Dendritic cell treated with granulocyte-macrophage colony-stimulating factor and Interleukin-4, amounts not matched to agents 40 ng/mL and 50 ng/mL, for 4 days (primary cell): ENCODE measurements around the gene HTR3A.
A peak's percentile ranks its signal among the peaks of the same experiment; 100 is the strongest.

Experiments used
- H3K27ac Mint-ChIP-seq: one replicate; pipeline ENCODE4 v1.8.0; 2022; ENCODE audit warnings: mild to moderate bottlenecking, mixed read lengths
- H3K27me3 Mint-ChIP-seq: one replicate; pipeline ENCODE4 v1.8.0; 2022; ENCODE audit warnings: mild to moderate bottlenecking, mixed read lengths
- H3K36me3 Mint-ChIP-seq: one replicate; pipeline ENCODE4 v1.8.0; 2022; ENCODE audit warnings: low read depth, mixed read lengths
- H3K4me1 Mint-ChIP-seq: one replicate; pipeline ENCODE4 v1.8.0; 2022; ENCODE audit warnings: low read depth, mixed read lengths
- H3K4me3 Mint-ChIP-seq: one replicate; pipeline ENCODE4 v1.8.0; 2022; ENCODE audit warnings: mild to moderate bottlenecking, moderate library complexity, mixed read lengths
- H3K9me3 Mint-ChIP-seq: one replicate; pipeline ENCODE4 v1.8.0; 2022; ENCODE audit warnings: mixed read lengths
- intact Hi-C: fragments of 100-400 bp; cut with micrococcal nuclease; formaldehyde crosslinking; loops from one replicate; pipeline ENCODE4 v1.15.0; 2022

Gene HTR3A

DNA sequence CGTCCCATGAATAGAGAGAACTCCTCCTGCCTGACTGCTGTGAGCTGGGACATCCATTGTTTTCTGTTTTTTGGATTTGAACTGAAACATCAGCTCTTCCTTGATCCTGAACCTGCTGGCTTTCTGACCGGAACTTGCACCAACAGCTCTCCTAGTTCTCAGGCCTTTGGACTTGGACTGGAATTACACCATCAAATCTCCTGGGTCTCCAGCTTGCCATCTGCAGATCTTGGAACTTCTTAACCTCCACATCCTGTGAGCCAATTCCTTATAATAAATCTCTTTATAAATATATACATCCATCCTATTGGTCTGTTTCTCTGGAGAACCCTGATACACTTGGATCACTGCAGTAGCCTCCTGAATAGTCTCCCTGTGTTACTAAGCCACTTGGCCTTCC is 42.1 kb downstream of the HTR3A start:
- Mint-ChIP-seq H3K9me3 (no peaks in the 10 kb centered on the region), H3K4me3 (no peak overlapping the region), H3K27me3 (peaks cover 2% of the 10 kb centered on the region), H3K4me1 (no peaks in the 10 kb centered on the region), H3K27ac (no peak overlapping the region), H3K36me3 (no peaks in the 10 kb centered on the region)
- intact Hi-C loops: no loop called here

DNA sequence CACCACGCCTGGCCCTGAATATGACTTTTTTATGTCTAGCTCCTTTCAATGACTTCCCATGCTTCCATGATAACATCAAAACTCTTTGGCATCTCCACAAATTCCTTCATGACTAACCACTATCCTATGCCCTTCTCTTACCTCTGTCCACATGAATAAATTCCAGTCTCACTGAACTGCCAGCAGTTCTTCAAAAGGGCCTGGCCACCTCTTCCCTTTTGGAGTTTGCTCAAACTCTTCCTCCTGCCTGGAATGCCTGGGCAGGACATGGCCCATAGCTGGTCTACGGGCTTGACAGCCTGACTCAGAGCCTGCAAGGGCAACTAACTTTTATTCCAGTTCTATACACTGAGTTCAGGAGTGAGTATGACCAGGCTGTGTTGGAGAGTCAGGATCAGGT is 42.8 kb downstream of the HTR3A start:
- Mint-ChIP-seq H3K27ac (no peak overlapping the region), H3K9me3 (no peaks in the 10 kb centered on the region), H3K4me3 (no peak overlapping the region), H3K27me3 (no peaks in the 10 kb centered on the region), H3K4me1 (no peaks in the 10 kb centered on the region), H3K36me3 (no peaks in the 10 kb centered on the region)
- intact Hi-C loops: no loop called here

DNA sequence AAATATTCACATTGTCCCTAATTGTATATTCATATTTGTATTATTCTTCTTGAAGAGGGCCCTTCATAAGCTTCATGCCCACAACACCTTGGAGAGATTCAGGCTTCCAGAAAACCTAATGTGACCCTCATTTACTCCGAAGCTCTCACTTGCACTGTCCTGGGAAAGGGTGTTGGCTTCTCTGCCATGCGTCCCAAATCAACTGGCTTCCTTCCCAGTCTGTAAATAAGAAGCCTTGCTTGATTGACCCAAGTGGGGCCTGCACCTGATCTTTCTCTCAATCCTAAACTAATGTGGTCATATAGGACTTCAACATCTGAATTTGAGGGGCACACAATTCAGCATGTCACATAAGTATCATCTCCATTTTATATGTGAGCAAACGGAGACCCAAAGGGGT is 44.1 kb downstream of the HTR3A start:
- Mint-ChIP-seq H3K4me1 (no peaks in the 10 kb centered on the region), H3K27ac (no peak overlapping the region), H3K9me3 (no peaks in the 10 kb centered on the region), H3K4me3 (no peak overlapping the region), H3K27me3 (no peaks in the 10 kb centered on the region), H3K36me3 (no peaks in the 10 kb centered on the region)
- intact Hi-C loops: no loop called here

DNA sequence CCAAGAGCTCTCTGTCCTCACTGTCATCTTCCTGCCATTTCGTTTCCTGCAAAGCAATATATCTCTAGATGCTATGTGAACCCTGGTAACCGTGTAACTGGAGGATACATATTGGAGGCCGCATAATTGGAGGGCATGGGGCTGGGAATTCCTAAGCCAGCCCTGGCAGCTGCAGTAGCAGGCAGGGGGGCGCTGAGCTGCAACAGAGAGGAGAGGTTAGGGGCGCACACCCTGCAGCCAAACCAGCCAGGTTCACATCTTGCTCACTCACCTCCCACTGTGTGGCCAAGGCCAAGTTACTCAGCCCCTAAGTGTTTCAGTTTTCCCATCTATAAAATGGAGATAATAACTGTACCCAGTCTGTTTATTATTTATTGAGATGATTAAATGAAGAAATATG is 44.7 kb downstream of the HTR3A start:
- no peaks in the 10 kb centered on the region for H3K9me3 Mint-ChIP-seq
- H3K4me1 Mint-ChIP-seq: no peaks in the 10 kb centered on the region
- H3K36me3 Mint-ChIP-seq: no peaks in the 10 kb centered on the region
- intact Hi-C loops: no loop called here
- no peak overlapping the region for H3K27ac Mint-ChIP-seq
- no peak overlapping the region for H3K4me3 Mint-ChIP-seq
- H3K27me3 Mint-ChIP-seq: no peaks in the 10 kb centered on the region

DNA sequence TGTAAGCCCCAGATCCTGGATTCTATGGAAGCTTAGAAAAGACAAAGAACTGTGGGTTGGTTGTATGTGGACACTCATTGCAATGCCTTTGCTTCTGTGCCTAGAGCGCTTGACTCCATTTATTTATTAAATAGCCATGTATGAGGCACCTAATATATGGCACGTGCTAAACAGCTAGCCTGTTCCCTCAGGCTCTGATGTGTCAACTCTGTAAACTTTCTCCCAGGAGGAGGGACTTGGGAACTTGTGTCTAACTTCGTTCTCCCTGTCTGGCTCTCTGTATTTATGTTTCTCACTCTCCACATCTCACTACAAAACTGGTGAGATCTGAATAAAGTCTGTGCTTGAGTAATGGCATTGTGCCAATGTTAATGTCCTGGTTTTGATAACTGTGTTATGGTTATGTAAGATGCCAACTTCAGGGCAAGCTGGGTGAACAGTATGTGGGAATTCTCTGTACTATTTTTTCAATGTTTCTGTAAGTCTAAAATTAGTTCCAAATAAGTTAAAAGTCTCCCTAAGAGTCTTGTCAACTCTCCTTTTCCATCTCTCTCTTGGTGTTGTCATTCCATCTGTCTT is 50.5 kb downstream of the HTR3A start:
- peaks cover 3% of the 10 kb centered on the region for H3K27me3 Mint-ChIP-seq
- no peaks in the 10 kb centered on the region for H3K36me3 Mint-ChIP-seq
- intact Hi-C loops: no loop called here
- no peak overlapping the region for H3K4me3 Mint-ChIP-seq
- no peaks in the 10 kb centered on the region for H3K9me3 Mint-ChIP-seq
- H3K4me1 Mint-ChIP-seq: no peaks in the 10 kb centered on the region
- H3K27ac Mint-ChIP-seq: no peak overlapping the region

DNA sequence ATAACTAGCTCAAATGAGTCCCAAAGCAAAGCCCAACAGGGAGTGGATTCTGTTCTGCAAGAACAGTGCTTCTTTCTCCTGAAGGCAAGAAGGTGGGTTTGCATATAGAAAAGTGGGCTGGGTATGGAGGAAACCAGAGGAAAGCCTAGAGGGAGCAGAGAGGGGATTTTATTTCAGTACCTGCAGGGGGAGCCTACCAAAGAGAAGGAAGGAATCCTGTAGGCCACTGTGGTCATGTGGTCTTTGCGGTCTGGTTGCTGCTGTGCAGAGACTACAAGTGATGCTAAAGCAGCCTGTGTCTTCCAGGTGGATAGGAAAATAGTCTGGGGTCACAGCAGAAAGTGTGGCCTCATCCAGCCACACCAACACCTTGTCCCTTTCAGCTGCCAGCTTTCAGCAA is 51.4 kb downstream of the HTR3A start:
- Mint-ChIP-seq H3K9me3 (no peaks in the 10 kb centered on the region), H3K27ac (no peak overlapping the region), H3K4me1 (no peaks in the 10 kb centered on the region), H3K27me3 (peaks cover 3% of the 10 kb centered on the region), H3K4me3 (no peak overlapping the region), H3K36me3 (no peaks in the 10 kb centered on the region)
- intact Hi-C loops: no loop called here

DNA sequence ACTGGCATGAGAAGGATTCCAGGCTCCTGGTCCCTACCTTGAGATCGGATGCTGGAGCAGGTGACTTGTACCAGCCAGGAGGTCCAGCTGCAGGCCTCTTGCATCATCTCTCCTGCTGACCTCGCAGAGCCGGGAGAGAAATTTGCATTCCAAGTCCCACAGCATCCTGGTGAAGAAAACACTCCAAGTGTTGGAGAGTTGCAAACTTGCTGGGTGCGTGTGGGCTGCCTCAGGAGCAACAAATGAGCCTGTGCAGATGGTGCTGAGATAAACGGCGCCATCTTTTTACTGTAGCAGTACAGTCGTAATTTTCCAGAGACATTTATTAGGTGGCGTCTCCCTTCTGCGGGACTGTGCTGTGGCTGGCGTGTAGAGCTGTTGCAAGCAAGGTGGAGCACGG is 52.5 kb downstream of the HTR3A start:
- H3K9me3 Mint-ChIP-seq: no peaks in the 10 kb centered on the region
- intact Hi-C loops: no loop called here
- no peak overlapping the region for H3K27ac Mint-ChIP-seq
- no peaks in the 10 kb centered on the region for H3K36me3 Mint-ChIP-seq
- H3K4me3 Mint-ChIP-seq: no peak overlapping the region
- H3K27me3 Mint-ChIP-seq: peaks cover 3% of the 10 kb centered on the region
- peaks cover 9% of the 10 kb centered on the region for H3K4me1 Mint-ChIP-seq

DNA sequence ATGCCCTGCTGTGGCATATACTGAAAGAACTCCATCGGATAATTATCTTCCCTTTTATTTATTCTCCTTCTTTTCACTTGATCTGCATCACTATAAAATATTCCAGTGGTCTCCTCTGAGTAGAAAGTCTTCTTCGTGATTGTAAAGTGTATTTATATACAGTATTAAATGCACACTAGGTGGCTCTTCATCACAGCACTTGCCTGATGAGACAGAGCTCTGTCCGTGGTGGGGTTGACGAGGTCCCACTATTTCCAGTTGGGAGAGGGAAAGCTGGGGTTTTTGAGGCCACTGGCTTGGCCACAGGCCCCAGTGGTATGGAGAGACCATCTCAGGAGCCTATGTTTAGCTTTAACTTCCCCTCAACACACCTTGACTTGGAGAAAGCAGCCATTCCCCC is 53.0 kb downstream of the HTR3A start:
- intact Hi-C loops: no loop called here
- no peak overlapping the region for H3K4me3 Mint-ChIP-seq
- no peaks in the 10 kb centered on the region for H3K36me3 Mint-ChIP-seq

DNA sequence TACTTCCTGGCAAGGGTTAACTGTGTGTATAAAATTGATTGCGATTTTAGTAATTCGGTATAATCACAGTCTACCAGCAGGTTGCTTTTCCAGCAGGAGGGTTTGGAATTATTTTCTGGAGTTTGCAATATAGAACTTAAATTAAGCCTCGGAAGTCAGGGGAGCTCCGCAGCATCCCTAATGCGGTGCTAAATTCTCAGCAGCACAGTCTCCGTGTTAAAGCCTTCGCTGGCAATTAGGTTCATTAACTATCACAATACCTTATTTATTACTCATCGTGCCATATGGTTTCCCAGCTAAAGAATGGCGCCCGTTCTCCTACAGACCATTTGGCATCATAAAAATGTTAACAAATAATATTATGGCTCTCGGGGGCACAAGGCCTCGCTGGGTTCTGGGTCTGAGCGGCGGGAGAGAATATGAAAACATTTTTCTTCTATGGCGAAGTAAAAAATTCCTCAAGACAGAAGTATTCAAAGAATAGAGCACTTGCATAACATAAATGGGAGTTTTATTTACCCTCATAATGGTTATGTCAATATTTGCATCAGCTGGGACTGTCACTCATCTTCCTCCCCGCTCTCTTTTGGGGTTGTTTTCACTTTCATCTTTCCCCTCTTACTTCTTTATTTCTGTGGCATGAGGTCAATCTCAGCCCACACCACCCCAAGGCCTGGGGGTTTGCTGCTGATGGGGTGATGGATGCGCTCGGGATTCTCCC is 56.5 kb downstream of the HTR3A start:
- Mint-ChIP-seq H3K9me3 (no peaks in the 10 kb centered on the region), H3K4me3 (no peak overlapping the region), H3K27ac (no peak overlapping the region), H3K4me1 (peaks cover 23% of the 10 kb centered on the region), H3K36me3 (no peaks in the 10 kb centered on the region), H3K27me3 (peaks cover 11% of the 10 kb centered on the region)
- intact Hi-C loops: no loop called here

More for the DNA sequence above, 53.0 kb downstream of the HTR3A start:
- Mint-ChIP-seq H3K27ac (no peak overlapping the region), H3K27me3 (peaks cover 3% of the 10 kb centered on the region), H3K9me3 (no peaks in the 10 kb centered on the region), H3K4me1 (peaks cover 13% of the 10 kb centered on the region)

DNA sequence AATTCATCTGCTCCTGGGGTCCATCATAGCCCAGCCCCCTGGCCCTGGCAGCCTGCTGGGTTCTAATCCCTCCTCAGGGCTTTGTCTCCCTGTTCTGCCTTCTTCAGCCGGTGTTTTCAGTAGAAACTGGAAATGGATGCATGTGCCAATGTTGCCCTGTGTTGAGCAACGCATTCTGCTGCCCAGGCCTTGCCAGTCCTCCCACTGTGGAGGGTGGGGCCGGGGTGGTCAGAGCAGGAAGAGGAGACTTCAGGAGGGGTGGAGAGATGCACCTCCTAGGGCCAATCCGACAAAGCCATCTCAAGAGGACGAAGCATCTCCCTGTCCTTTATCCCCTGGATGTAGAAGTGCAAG is 57.0 kb downstream of the HTR3A start:
- Mint-ChIP-seq H3K27ac (no peak overlapping the region), H3K27me3 (peaks cover 16% of the 10 kb centered on the region), H3K4me1 (peaks cover 23% of the 10 kb centered on the region)

DNA sequence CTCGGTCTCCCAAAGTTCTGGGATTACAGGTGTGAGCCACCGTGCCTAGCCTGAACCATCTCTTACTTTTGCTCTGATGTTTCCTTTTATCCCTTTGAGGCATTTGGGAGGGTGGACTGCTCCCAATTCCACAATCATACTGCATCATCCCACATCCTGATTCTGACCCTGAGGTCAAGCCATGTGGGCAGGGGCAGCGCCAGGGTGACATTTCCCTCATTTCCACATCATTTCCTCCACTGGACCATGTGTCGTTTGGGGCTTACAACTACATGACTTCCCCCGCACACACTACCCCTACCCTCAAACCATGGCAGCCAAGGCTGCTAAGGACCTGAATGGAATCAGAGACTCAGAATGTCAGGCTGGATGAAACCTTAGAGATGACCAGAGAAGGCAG is 58.2 kb downstream of the HTR3A start:
- intact Hi-C loops: loop anchor here (2.0 kb wide), 1 partner anchor 234 kb away; no protein-coding TSS in a partner anchor
- Mint-ChIP-seq H3K4me1 (peaks cover 23% of the 10 kb centered on the region), H3K4me3 (no peak overlapping the region), H3K36me3 (no peaks in the 10 kb centered on the region), H3K27me3 (peaks cover 18% of the 10 kb centered on the region), H3K27ac (no peak overlapping the region), H3K9me3 (no peaks in the 10 kb centered on the region)

More for the DNA sequence above, 57.0 kb downstream of the HTR3A start:
- intact Hi-C loops: loop anchor here (2.0 kb wide), 1 partner anchor 235 kb away; no protein-coding TSS in a partner anchor
- no peak overlapping the region for H3K4me3 Mint-ChIP-seq
- no peaks in the 10 kb centered on the region for H3K9me3 Mint-ChIP-seq
- no peaks in the 10 kb centered on the region for H3K36me3 Mint-ChIP-seq

DNA sequence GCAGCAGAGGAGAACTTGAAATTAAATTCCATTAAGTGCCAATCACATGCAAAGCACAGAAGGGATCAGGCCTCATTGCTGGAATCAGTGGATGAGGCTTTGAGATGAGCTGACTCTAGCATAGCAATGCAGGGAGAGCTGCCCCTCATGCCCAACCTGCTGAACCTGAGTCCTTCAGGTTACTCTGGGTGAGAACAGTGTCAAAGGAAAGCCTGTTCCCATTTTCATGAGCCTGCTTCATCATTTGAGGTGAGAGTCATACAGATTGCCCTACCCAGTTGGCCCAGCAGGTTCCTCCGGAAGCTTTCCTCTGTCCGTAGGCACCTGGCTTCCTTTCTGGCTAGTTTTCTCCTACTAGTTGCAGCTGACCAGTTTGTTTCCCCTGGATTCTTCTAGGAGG is 58.7 kb downstream of the HTR3A start:
- Mint-ChIP-seq H3K36me3 (no peaks in the 10 kb centered on the region), H3K9me3 (no peaks in the 10 kb centered on the region), H3K4me1 (peaks cover 23% of the 10 kb centered on the region), H3K27me3 (peaks cover 18% of the 10 kb centered on the region), H3K27ac (no peak overlapping the region), H3K4me3 (no peak overlapping the region)
- intact Hi-C loops: loop anchor here (2.0 kb wide), 1 partner anchor 233 kb away; no protein-coding TSS in a partner anchor

DNA sequence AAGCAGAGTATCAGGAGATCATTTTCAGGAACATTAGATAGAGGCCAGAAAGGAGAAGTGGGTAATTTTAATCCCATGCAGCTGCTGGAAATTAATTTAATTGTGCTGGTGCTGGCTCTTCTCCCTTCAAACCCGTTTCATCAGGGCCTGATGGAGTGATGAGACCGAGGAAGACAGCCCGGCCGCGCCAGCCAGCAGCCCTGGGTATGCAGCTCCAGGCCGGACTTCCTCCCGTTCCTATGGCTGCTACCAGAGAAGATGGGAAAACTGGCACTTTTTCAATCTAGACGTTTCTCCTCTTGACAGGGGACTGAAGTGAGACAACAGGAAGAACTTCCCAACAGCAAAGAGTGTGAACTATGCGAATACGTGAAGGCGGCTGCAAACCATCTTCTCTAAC is 60.0 kb downstream of the HTR3A start:
- Mint-ChIP-seq H3K36me3 (no peaks in the 10 kb centered on the region), H3K27ac (no peak overlapping the region), H3K4me3 (no peak overlapping the region), H3K27me3 (peaks cover 18% of the 10 kb centered on the region), H3K9me3 (no peaks in the 10 kb centered on the region), H3K4me1 (peaks cover 23% of the 10 kb centered on the region)
- intact Hi-C loops: loop anchor here (5.0 kb wide), 1 partner anchor 147 kb away; no protein-coding TSS in a partner anchor

DNA sequence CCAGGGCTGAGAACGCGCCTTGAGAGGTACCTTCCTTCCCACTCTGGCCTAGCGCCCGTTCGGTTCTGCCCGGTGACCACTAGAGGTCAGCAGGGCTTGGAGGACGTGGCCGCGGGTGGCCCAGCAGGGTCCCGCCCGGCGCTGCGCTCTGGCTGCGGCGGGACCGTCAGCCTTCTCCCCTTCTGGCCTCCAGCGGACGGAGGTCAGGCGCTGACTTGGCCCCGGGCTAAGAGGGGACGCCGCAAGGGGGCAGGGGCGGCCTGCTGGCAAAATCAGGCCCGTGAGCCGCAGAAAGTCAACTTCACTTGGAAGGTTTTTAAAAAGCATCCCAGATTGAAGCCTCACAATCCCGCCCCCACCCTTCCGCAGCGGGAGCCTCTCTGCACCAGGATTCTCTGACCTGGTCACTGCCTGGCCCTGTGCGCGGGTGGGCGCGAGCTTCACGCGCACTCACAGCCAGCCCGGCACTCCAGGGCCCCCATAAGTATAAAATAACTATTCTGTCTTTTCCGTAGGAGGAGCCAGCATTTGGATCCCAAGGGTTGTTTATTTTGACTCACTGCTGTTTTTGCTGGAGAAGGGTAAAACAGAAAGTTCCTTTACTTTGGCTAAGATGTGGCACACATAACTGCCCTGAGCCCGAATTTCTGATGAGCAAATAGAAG is 61.4 kb downstream of the HTR3A start:
- no peak overlapping the region for H3K27ac Mint-ChIP-seq
- H3K4me3 Mint-ChIP-seq: peak overlapping the region; percentile 50
- H3K36me3 Mint-ChIP-seq: no peaks in the 10 kb centered on the region
- intact Hi-C loops: loop anchor here (1.0 to 5.0 kb wide), 3 partner anchors 139 to 224 kb away; no protein-coding TSS in a partner anchor
- H3K4me1 Mint-ChIP-seq: peaks cover 23% of the 10 kb centered on the region
- H3K27me3 Mint-ChIP-seq: peaks cover 18% of the 10 kb centered on the region
- no peaks in the 10 kb centered on the region for H3K9me3 Mint-ChIP-seq
